Nephron progenitor cell (in vitro differentiated cells): ENCODE data around the gene CYP4V2.
"Not testable (repeated sequence)": the region's sequence is repeated elsewhere in the genome, so short reads cannot be mapped to it uniquely, and the experiment has no call there.

Source experiments
- DNase-seq: peaks from one replicate; pipeline ENCODE4 v3.0.0; 2021
- H3K27ac Mint-ChIP-seq: 2 replicates; pipeline ENCODE4 v1.8.0; 2021; ENCODE audit warnings: mild to moderate bottlenecking, moderate library complexity, mixed read lengths
- H3K27me3 Mint-ChIP-seq: 2 replicates; pipeline ENCODE4 v1.8.0; 2021; ENCODE audit warnings: mild to moderate bottlenecking, low read depth, mixed read lengths; ENCODE audit not compliant: poor library complexity
- H3K36me3 Mint-ChIP-seq: 2 replicates; pipeline ENCODE4 v1.8.0; 2021; ENCODE audit warnings: low read depth, mixed read lengths
- H3K4me1 Mint-ChIP-seq: 2 replicates; pipeline ENCODE4 v1.8.0; 2021; ENCODE audit warnings: mixed read lengths
- H3K4me3 Mint-ChIP-seq: 2 replicates; pipeline ENCODE4 v1.8.0; 2021; ENCODE audit warnings: mild to moderate bottlenecking, moderate library complexity, mixed read lengths
- H3K9me3 Mint-ChIP-seq: 2 replicates; pipeline ENCODE4 v1.8.0; 2021; ENCODE audit warnings: mild to moderate bottlenecking, moderate library complexity, mixed read lengths
- CTCF ChIP-seq: fragments of 200-600 bp; sonication (generic); IDR thresholded peaks from 2 replicates; pipeline ENCODE4 v1.5.0; 2021; ENCODE audit warnings: antibody characterized with exemption

The CYP4V2 gene

GRCh38 chr4:186244835-186245234 lies 53.5 kb downstream of the CYP4V2 start:
- no peaks in the 10 kb centered on the region for H3K4me1 Mint-ChIP-seq
- H3K27ac Mint-ChIP-seq, result no peak overlapping the region
- TF ChIP-seq CTCF, result no peak
- H3K4me3 Mint-ChIP-seq, result no peak overlapping the region
- no peak for DNase-seq
- peaks cover 4% of the 10 kb centered on the region for H3K9me3 Mint-ChIP-seq
- H3K27me3 Mint-ChIP-seq, result no peaks in the 10 kb centered on the region
- H3K36me3 Mint-ChIP-seq, result no peaks in the 10 kb centered on the region

- not testable (repeated sequence) for H3K9me3 Mint-ChIP-seq, H3K4me3 Mint-ChIP-seq, H3K27ac Mint-ChIP-seq, H3K4me1 Mint-ChIP-seq, H3K27me3 Mint-ChIP-seq, H3K36me3 Mint-ChIP-seq, DNase-seq
These were observed 55.8 kb downstream of the CYP4V2 start for GRCh38 chr4:186247062-186247752.

GRCh38 chr4:186248643-186249042 lies 57.3 kb downstream of the CYP4V2 start:
- H3K36me3 Mint-ChIP-seq, result no peaks in the 10 kb centered on the region
- H3K27me3 Mint-ChIP-seq, result peaks cover 4% of the 10 kb centered on the region
- H3K4me3 Mint-ChIP-seq, result no peak overlapping the region
- no peaks in the 10 kb centered on the region for H3K4me1 Mint-ChIP-seq
- no peak for TF ChIP-seq CTCF
- peaks cover 4% of the 10 kb centered on the region for H3K9me3 Mint-ChIP-seq
- DNase-seq, result no peak
- H3K27ac Mint-ChIP-seq, result no peak overlapping the region

- H3K4me1 Mint-ChIP-seq, result no peaks in the 10 kb centered on the region
- no peak for TF ChIP-seq CTCF
- H3K36me3 Mint-ChIP-seq, result no peaks in the 10 kb centered on the region
- DNase-seq, result no peak
- no peak overlapping the region for H3K4me3 Mint-ChIP-seq
- H3K27ac Mint-ChIP-seq, result no peak overlapping the region
- H3K9me3 Mint-ChIP-seq, result peaks cover 4% of the 10 kb centered on the region
- peaks cover 4% of the 10 kb centered on the region for H3K27me3 Mint-ChIP-seq
These were observed 58.7 kb downstream of the CYP4V2 start for GRCh38 chr4:186249785-186250754.

GRCh38 chr4:186250760-186251159 lies 59.4 kb downstream of the CYP4V2 start:
- DNase-seq, result no peak
- peaks cover 4% of the 10 kb centered on the region for H3K9me3 Mint-ChIP-seq

More at GRCh38 chr4:186250760-186251159, 59.4 kb downstream of the CYP4V2 start:
- Mint-ChIP-seq H3K4me1 (no peaks in the 10 kb centered on the region), H3K36me3 (no peaks in the 10 kb centered on the region), H3K27me3 (peaks cover 4% of the 10 kb centered on the region), H3K27ac (no peak overlapping the region), H3K4me3 (no peak overlapping the region)
- TF ChIP-seq CTCF, result no peak
